Measurements from ENCODE around the gene SUPT4H1.
"Not testable (repeated sequence)": the region's sequence is repeated elsewhere in the genome, so short reads cannot be mapped to it uniquely, and the experiment has no call there.

SUPT4H1 gene

DNA sequence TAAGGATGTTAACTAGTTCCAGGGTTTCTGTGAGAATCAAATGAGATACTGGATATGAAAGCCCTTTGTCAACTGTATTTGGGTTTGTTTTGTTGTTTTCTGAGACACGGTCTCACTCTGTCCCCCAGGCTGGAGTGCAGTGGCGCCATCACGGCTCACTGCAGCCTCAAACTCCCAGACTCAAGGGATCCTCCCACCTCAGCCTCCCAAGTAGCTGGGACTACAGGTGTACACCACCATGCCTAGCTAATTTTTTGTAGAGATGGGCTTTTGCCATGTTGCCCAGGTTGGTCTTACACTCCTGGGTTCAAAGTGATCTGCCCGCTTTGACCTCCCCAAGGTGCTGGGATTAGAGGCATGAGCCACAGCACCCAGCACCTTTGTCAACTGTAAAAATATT, 8.9 kb downstream of the SUPT4H1 start:
- in situ Hi-C loops (cut with MboI; ENCODE audit: low sequenced_read_pairs), result no loop called here

DNA sequence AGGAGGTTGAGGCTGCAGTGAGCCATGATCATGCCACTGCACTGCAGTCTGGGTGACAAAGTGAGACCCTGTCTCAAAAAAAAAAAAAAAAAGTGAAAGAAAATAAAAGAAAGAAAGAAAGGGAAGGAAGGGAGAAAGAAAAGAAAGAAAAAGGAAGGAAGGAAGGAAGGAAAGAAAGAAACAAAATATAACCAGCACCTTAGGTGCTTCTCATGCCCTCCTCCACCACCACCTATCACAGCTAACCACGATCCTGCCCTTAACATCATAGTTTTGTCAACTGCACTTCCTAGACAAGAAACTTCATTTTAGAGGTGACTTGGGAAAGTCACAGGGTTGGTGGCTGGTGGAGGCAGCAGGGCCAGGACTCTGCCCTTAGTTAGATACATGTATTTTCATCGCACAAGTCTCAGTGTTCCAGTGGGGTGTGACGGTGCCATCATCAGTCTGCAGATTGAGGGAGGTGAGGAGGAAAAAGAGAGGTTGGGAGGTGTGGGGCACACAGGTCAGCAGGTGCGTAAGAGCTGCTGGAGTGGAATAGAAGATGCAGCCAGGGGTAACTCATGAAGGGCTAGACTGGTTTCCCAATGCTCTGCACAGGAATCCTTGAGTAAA, 10.0 kb downstream of the SUPT4H1 start:
- in situ Hi-C loops (cut with MboI; ENCODE audit: low sequenced_read_pairs), result no loop called here

DNA sequence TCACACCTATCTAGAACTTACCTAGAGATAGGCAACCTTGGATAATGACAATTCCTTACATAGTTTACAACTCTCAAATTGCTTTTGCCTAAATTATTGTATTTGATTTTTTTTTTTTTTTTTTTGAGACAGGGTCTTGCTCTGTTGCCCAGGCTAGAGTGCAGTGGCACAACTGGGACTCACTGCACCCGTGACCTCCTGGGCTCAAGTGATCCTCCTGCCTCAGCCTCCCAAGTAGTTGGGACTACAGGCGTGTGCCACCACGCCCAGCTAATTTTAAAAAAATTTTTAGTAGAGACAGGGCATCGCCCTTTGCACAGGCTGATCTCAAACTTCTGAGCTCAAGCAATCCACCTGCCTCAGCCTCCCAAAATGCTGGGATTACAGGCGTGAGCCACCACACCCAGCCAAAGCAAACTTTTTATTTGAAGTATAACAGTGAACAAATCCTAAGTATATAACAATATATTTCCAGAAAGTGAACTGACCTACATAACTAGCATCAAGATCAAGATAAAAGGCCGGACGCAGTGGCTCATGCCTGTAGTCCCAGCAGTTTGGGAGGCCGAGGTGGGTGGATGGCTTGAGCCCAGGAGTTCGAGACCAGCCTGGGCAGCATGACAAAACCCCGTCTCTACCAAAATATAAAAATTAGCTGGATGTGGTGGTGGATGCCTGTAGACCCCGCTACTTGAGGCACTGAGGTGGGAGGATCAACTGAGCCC, 10.7 kb downstream of the SUPT4H1 start:
- in situ Hi-C loops (cut with MboI; ENCODE audit: low sequenced_read_pairs), result not testable (repeated sequence)

DNA sequence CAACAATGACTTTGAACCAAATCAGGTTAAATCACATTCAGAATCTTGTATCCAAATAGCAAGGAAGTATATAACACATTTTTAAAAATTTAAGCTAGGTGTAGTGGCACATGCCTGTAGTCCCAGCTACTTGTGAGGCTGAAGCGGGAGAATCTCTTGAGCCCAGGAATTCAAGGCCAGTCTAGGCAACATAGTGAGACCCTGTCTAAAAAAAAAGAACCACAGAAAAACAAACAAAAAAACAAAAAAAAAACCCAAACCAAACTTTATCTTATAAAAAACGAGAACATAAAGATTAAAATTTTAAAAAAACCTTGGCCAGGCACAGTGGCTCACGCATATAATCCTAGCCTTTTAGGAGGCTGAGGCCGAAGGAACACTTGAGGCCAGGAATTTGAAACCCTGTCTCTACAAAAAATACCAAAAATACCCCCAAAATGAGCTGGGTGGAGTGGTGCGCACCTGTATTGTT, 11.6 kb downstream of the SUPT4H1 start:
- in situ Hi-C loops (cut with MboI; ENCODE audit: low sequenced_read_pairs), result no loop called here

DNA sequence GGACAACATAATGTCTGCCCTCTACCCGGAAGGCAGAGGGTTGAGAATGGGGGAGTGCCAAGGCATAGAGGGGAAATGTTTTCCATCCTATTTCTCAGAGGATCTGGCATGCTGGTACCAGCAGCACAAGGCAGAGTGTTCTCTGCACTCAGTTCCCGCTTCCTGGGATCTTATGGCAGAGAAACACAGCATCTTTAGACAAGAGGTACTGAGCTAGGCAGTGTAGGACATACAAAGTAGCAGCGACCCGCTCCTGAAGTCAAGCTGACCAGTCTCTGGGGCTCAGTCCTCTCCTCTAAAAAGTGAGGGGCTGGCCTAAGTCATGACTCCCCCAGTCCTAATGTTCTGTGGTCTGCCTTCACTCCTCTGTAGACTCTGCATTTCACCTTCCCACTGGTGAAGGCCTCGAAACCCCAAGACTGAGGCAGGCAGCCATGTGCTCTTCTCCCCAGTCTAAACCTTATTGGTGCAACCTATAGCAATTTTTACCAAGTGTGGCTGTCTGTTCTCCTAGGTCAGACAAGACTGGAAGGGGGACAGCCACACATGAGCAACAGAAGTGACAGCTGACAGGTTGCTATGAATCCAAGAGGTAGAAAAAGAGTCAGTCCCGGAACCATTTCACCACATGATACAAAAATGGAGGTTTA, 12.1 kb downstream of the SUPT4H1 start:
- in situ Hi-C loops (cut with MboI; ENCODE audit: low sequenced_read_pairs), result no loop called here

DNA sequence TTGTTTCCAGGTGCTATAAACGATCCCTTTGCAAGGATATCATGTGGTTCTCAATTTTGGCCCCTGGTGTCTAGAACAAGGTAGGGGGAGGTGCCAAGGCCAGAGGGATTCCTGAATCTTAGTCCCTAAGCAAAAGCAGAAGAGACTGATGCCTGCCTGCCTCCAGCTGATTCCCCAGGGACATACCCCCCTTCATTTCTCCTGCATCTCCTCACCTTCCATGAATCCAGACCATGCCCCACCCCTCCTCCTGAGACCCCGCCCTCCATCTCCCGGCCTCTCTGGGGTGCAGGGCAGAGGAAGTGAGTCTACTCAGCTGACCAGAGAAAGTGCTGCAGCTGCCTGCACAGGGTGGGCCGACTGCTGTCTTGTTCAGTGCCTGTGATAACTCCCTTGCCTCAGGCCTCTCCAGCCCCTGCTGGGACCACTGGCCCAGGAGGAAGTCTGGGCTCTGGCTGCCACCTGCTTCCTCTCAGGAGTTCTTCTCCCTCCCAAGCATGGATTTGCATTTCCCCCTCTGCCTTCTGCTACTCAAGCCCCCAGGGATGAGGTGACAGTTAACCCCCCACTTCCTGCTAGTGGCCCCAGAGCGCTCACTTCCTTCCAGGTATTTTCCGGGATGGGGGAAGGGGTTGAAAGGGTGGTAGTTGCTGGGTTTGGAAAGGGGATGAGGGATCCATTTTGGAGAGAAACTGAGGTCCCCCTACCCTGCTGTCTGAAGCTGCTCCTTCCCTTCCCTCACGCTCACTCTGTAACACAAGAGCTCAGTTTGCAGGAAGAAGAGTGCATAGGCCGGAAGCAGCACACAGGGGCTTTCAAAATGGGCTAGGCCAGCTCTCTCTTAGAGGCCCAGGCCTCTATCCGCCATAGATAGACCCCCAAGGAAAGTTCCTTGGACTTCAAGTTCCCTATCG, 12.9 kb downstream of the SUPT4H1 start:
- in situ Hi-C loops (cut with MboI; ENCODE audit: low sequenced_read_pairs), result no loop called here

DNA sequence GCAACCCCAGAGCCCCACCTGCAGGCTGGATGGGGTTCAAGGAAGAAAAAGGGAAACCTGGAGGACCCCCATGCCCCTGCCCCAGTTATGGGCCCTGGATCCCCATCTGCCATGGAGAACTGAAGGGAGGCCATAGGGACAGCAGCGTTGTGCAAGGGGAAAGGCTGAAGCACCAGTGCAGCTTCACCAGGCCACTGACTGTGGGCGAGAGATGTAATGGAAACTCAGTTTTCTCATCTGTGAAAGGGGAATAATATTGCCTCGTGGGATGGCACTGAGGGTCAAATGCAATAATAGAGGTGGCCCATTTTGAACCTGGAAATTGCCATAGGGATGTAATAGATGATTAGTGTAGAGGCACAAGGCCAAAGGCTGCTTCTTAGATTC, 13.6 kb downstream of the SUPT4H1 start:
- in situ Hi-C loops (cut with MboI; ENCODE audit: low sequenced_read_pairs), result no loop called here

DNA sequence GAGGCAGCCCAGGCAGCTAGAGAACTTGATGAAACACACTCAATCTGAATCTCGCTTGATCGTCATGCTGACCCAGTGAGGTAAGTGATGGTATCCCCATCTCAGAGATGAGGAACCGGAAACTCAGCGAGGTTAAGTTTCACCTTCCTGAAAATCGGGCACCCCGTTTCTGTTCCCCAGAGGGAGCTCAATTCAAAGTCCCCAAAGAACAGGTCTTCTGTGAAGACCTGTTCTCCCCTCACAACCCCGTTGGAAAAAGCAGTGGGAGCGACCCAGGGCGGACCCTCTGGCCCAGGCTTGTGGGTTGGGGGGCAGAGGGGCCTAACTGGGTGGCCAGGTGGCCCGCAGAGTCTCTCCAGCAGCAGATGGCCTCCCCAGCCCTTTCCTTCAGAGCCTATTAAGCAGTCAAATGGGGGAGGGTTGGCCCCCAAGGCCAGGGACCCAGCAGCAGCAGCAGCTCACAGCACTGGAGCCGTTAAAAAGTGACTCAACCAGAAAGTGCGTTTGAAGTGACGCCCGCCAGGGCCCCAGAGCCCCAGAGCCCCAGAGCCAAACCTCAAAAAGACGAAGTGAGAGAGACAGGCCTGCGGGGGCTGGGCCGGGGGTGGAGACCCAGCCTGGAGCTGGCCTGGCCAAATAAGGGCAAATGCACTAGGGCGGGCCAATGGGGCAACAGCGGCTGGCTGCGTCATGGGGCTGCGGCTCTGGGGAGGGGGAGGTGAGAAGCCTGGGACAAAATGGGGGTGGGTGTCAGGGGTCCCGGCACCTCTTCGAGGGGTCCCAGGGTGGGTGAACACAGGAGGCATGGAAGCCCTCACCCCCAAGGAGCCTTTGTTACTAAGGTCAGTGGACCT, 14.2 kb downstream of the SUPT4H1 start:
- in situ Hi-C loops (cut with MboI; ENCODE audit: low sequenced_read_pairs), result no loop called here

DNA sequence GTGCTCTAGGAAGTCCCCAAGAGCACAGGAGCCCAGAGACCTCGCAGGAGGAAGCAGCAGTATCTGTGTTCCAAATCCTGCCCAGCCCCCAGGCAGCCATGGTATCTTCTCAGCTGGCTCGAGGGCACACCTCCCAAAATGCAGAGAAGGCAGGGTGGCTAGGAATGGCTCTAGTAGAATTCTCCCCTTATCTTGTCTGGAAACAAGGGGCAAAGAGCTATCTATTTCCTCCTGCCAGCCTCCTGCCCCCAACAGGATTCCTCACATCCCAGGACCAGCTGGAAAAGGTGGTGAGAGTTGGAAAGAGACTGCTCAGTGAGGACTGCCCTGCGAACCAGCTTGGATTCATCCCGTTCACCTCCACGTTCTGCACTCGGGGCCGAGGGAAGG, 14.8 kb downstream of the SUPT4H1 start:
- in situ Hi-C loops (cut with MboI; ENCODE audit: low sequenced_read_pairs), result no loop called here

DNA sequence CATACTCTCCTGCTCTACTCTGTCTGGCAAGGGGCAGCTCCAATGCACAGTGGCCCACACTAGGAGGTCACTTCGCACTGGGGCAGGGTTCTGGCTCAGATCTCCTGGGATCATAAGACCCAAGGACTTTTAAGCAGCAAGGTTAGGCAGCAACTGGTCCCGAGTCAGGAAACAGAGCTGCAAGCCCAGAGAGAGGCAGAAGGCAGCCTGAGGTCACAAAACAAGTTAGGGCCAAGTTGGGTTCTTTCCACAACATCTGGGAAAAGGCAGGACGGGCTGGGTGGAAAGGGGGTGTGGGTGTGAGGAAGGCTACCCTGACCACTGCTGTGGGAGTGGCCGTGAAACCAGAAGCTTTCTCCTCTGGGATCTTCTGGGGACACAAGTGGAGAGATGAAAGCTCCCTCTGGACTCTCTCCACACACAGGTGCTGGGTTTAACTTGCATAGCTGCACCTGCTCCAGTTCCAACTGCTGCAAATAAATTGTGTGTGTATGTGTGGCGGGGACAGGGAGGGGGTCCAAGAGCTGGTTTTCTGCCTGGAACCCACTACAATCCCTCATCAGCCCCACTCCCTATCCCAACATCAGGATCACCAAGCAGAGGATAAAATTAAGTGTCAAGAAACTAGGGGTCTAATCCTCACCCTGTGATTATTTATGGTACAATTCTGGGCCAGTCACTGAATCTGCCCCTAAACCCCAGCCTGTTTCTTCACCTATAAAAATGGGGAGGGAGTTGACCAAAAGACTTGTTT, 15.4 kb downstream of the SUPT4H1 start:
- in situ Hi-C loops (cut with MboI; ENCODE audit: low sequenced_read_pairs), result no loop called here

DNA sequence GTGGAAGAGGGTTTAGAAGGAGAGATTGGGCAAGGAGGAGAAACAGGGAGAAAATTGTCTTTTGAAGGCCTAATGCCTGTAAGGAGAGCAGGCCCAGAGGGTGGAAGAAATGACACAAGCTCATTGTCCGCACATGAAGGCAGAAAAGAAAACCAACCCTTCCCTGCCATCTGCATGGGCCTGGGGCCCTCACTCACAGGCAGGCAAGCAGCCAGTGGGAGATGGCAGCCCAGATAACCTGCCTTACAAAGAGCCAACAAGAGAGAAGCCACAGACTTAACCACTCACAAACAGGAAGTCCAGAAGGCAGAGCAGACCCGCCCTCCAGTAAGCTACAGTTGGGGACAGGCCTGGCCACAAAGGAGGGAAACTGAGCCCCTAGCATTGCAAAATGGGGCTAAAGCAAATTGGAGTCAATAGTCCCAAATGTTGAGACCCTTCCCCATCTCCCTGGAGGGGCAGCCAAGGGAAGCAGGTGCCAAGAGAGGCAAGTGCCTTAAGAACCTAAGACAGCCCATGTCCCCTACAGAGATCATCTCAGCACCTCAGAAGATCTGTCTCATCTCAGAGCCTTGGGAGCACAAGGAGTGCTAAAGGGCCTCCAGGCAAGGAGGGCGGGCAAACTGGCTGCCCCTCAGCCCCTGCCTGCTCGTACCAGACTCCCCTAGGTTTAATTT, 16.1 kb downstream of the SUPT4H1 start:
- in situ Hi-C loops (cut with MboI; ENCODE audit: low sequenced_read_pairs), result no loop called here

DNA sequence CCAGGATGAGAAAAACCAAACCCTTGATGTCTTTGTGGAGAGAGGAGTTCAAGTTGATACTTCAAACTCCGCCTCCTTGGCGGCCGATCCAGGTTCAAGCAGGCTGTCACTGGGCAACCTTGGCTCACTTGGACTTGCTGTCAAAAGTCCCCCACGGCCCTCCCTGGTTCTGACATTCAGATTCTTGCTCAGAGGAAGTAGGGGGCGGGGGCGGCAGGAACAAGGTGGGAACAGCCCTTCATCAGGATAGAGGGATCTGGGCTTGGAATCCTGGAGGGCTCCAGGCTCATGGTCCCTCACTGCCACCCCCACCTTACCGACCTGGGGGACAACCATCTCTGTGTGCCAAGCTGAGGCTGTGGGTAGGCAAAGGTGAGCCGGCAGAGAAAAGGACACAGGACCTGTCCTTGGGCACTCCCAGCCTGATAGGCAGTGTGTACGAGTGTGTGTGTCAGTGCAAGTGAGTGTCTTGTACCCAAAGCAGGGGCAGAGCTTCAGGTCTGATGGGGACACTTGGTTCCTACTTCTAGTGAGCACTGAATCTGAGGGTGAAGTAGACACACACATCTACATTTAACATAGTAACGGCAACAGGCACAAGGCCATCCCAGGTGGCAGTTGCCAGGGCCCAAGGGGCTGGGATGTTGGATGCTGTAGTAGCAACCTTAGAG, 16.8 kb downstream of the SUPT4H1 start:
- in situ Hi-C loops (cut with MboI; ENCODE audit: low sequenced_read_pairs), result no loop called here

DNA sequence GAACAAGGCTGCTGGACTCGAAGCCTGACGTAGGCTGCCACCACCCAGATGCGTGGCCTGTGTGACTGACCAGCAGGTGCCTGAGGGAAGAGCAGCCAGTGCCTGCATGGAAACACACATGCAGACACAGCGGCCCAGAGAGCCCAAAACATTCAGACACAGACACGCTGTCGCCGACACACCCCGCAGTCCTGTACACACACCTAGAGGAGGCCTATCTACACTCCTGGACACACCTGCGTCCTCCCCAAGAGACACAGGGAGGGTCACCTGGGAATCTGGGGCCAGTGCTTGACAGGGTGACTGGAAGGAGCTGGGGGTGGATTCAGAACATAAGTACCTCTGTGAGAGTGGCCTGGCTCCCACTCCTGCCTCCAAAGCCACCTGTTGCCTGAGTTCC, 17.3 kb downstream of the SUPT4H1 start:
- in situ Hi-C loops (cut with MboI; ENCODE audit: low sequenced_read_pairs), result no loop called here

DNA sequence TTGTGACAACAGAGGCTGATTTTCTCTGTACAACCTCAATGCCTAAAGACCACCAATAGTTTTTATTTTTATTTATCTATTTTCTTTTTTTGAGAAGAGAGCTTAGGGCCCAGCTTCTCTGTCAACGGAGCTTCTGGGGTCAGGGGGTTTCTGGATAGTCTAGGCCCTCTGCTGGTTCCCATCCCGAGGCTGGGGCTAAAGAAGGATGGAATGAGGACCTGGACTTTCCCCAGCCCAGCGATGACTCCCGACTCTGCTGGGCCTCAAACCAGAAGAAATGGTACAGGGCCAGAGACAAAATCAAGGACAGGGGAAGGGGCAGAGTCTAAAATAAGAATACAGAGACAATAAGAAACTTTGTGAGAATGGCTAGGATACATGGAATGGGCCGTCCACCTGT, 17.7 kb downstream of the SUPT4H1 start:
- in situ Hi-C loops (cut with MboI; ENCODE audit: low sequenced_read_pairs), result no loop called here

DNA sequence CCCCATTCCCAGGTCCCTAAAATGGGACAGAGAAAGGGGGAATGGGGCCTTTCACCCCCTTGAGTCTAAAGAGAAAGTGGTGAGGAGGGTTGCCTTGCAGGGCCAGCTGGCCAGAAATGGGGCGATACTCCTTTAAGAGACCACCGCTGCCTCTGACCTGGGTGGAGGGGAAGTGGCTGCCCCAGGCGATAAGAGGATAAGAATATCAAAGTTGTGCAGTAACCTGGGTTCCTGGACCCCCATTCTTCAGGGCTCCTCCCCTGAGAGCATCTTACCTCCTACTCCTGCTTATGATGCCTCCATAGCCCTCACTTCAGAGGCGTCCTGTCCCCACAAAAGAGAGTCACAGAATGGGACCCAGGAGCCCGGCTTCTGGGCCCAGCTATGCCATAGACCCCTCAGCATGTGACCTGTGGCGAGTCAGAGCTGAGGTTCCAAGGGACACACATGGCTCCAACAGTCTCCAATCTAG, 18.2 kb downstream of the SUPT4H1 start:
- in situ Hi-C loops (cut with MboI; ENCODE audit: low sequenced_read_pairs), result no loop called here

DNA sequence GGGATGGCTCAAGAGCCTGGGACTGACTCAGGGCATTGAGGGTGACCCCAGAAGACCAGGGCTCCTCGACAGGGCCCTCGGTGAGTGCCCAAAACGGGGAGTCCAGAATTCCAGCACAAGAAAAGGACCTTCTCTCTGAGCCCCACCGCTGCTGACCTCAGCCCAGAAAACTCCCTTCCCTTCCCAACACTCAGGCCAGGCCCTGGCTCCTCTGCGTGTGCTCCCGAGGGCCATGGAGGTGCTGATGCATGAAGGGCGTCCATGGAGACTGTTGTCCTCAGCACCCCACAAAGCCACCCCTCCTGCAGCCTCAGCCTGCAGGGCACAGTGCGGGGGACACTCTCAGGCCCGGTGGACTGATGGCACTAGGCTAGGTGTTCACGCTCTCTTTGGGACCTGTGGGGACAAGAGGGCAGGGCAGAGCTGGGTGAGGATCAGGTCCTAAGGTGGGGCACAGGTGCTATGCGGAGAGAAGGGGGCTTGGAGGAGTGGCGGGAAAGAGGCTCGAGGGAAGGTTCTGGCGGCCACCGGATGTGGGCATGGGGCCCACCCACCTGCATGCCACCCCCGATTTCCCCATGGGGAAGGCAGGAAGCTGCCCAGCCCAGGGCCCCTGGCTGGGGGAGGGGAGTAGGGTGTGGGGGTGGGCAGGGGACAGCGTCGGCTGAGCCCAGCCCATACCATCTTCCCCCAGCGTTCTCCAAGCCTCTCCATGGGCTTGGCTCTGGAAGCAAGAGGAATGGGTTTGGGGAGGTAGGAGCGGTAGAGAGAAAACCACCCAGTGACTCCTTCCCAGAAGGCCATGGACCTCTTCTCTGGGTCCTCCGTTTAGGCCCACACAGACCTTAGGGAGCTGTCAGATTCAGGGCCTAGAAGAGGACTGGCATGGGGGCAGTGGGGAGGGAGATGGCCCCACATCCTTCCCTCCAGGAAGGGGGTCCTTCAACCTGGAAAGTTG, 18.9 kb downstream of the SUPT4H1 start:
- in situ Hi-C loops (cut with MboI; ENCODE audit: low sequenced_read_pairs), result no loop called here

Data from HL-60/S4 treated with retinoic acid at 250 ng/mL for 4 days and 3 days (cell line).